ENCODE measurements around the gene ZNF101. TPM values are rescaled to one million over a fixed set of nuclear protein-coding genes. Genes with fewer than 3 reads are reported as not detected.

Gene ZNF101
- total RNA-seq, 1 donor from 2014 or later: 16.2 TPM

DNA sequence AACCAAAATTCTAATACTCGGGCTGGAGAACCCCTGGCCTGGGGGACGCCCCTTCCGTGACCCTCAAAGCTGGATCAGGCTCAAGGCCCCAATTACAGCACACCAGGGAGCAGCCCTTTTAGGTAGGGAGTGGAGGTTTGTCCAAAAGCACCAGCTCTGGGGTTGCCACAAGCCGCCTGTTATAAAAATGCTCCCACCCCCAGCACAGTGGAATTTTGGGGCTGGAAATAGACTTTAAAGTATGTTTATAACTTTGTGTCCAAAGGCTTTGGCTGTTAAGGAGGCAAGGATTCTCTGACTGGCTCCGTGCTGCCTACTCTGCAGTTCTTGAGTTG is 24.6 kb upstream of the ZNF101 start:
- Mint-ChIP-seq H3K36me3 (ENCODE audit: low read depth) (no peaks in the 10 kb centered on the region), H3K9me3 (no peaks in the 10 kb centered on the region), H3K27me3 (ENCODE audit: low read depth) (peaks cover 3% of the 10 kb centered on the region)

DNA sequence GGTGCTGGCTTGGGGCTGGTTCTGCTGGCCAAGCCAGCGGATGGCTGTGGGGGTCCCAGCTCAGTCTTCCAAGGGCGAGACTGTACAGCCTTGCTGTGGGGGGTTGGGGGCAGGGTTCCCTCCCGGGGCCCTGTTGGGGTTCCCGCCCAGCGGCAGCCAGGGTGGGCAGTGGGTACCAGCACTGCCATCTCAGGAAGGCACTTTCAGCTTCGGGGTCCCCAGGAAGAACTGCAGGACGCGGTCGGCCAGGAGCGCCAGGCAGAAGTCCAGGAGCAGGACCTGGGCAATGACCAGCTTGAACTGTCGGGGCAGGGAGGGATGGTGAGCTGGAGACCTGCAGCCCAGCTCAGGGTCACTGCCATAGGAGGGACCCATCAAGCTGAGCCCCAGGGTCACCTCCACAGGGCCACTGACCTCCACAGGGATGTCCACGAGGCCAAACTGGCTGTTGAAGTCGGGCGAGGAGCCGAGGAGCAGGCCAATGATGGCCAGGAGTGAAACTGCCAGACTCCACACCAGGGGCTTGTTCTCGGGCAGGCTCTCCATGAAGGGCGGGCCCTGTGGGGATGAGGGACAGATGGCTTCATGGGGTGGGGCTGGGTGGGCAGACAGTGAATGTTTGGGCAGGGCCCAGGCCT is 23.3 kb upstream of the ZNF101 start:
- Mint-ChIP-seq H3K36me3 (ENCODE audit: low read depth) (peaks cover 2% of the 10 kb centered on the region), H3K4me1 (peaks cover 17% of the 10 kb centered on the region), H3K27ac (ENCODE audit: unreplicated experiment) (no peak overlapping the region), H3K4me3 (no peak overlapping the region), H3K27me3 (ENCODE audit: low read depth) (peaks cover 3% of the 10 kb centered on the region), H3K9me3 (no peaks in the 10 kb centered on the region)
- no peak for DNase-seq (ENCODE audit: low read depth, low spot score)
- TF ChIP-seq, protein P1, sequence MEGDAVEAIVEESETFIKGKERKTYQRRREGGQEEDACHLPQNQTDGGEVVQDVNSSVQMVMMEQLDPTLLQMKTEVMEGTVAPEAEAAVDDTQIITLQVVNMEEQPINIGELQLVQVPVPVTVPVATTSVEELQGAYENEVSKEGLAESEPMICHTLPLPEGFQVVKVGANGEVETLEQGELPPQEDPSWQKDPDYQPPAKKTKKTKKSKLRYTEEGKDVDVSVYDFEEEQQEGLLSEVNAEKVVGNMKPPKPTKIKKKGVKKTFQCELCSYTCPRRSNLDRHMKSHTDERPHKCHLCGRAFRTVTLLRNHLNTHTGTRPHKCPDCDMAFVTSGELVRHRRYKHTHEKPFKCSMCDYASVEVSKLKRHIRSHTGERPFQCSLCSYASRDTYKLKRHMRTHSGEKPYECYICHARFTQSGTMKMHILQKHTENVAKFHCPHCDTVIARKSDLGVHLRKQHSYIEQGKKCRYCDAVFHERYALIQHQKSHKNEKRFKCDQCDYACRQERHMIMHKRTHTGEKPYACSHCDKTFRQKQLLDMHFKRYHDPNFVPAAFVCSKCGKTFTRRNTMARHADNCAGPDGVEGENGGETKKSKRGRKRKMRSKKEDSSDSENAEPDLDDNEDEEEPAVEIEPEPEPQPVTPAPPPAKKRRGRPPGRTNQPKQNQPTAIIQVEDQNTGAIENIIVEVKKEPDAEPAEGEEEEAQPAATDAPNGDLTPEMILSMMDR (conservative IDR thresholded peaks at IDR 0.05): no peak

More for the DNA sequence above, 24.6 kb upstream of the ZNF101 start:
- TF ChIP-seq, protein P1 (conservative IDR thresholded peaks at IDR 0.05): no peak
- Mint-ChIP-seq H3K4me1 (peaks cover 17% of the 10 kb centered on the region), H3K27ac (ENCODE audit: unreplicated experiment) (peak overlapping the region; percentile 94), H3K4me3 (peak overlapping the region; percentile 94)
- DNase-seq (ENCODE audit: low read depth, low spot score): no peak

DNA sequence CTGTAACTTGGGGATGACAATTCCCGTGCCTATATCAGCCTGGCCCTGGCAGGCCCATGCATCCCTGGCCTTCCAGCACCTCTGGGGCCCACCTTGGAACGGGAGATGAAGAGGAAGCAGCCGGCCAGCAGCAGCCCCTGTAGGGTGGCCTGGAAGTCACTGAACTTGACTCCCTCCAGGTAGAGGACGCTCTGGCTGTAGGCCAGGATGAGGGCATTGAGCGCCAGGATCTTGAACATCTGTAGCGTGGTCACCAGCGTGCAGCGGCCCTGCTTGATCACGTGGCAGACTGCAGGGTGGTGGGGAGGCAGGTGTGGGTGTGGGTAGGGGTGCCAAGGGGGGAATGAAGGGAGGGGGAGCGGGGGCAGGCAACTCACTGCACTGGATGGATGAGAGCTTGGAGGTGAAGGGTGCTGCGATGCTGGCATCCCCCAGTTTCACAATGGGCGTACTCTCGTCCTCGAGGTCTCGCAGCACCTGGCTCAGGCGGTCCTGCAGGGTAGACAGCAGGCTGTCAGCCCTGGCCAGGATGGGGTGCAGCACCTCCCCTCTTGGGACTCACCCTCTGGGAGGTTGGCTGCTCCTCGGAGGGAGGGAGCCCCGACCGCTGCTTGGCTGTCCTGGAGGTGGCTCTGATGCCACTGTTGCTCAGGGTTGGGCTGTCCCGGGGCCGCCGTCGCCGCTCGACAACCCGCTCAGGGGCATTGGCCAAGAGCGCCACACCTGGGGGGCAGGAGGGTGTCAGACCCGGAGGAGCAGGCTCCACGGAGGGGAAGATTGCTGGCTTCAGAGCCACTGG is 21.4 kb upstream of the ZNF101 start:
- no peak overlapping the region for H3K4me3 Mint-ChIP-seq
- H3K9me3 Mint-ChIP-seq: no peaks in the 10 kb centered on the region
- H3K27me3 Mint-ChIP-seq (ENCODE audit: low read depth): peaks cover 3% of the 10 kb centered on the region
- H3K27ac Mint-ChIP-seq (ENCODE audit: unreplicated experiment): no peak overlapping the region
- peaks cover 13% of the 10 kb centered on the region for H3K4me1 Mint-ChIP-seq
- TF ChIP-seq, protein P1 (conservative IDR thresholded peaks at IDR 0.05): no peak
- peaks cover 2% of the 10 kb centered on the region for H3K36me3 Mint-ChIP-seq (ENCODE audit: low read depth)
- no peak for DNase-seq (ENCODE audit: low read depth, low spot score)

DNA sequence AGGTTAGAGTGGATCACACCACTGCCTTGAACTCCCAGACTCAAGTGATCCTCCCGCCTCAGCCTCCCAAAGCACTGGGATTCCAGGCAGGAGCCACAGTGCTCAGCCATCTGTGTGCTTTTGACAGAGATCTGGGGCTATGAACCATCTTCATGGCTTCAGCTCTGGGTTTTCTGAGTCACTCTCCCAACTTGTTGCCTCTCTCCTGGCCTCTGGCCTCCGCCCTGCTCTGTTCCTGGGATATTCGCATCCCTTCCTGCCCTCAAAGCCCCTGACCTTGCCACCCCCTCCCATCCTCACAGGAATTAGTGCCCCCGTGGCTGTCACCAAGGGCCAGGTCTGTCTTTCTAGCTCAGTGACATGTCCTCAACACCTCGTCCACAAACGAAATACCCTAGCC is 19.5 kb upstream of the ZNF101 start:
- Mint-ChIP-seq H3K9me3 (no peaks in the 10 kb centered on the region), H3K4me1 (no peaks in the 10 kb centered on the region), H3K27me3 (ENCODE audit: low read depth) (no peaks in the 10 kb centered on the region), H3K4me3 (peak overlapping the region; percentile 24), H3K36me3 (ENCODE audit: low read depth) (peaks cover 11% of the 10 kb centered on the region), H3K27ac (ENCODE audit: unreplicated experiment) (no peak overlapping the region)
- no peak for DNase-seq (ENCODE audit: low read depth, low spot score)
- TF ChIP-seq, protein P1 (conservative IDR thresholded peaks at IDR 0.05): no peak

DNA sequence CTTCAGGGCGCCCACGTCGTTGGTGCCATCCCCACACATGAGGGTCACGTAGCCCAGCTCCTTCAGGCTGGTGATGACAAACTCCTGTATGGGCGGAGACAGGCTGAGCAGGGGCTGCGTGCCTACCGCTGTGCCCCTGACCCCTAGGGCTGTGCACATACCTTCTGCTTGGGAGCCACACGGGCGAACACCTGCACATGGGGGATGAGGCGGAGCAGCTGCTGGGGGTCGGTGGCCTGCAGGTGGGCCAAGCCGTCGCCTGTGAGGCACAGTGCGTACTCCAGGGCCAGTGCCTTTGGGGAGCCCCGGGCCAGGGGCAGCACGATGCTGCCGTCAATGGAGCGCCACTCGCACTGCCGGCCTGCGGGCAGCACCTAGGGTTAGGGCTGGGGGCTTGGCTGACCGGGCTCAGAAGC is 19.1 kb upstream of the ZNF101 start:
- Mint-ChIP-seq H3K4me3 (no peak overlapping the region), H3K27me3 (ENCODE audit: low read depth) (no peaks in the 10 kb centered on the region), H3K36me3 (ENCODE audit: low read depth) (peaks cover 11% of the 10 kb centered on the region), H3K27ac (ENCODE audit: unreplicated experiment) (no peak overlapping the region), H3K4me1 (no peaks in the 10 kb centered on the region), H3K9me3 (no peaks in the 10 kb centered on the region)
- TF ChIP-seq, protein P1 (conservative IDR thresholded peaks at IDR 0.05): no peak
- no peak for DNase-seq (ENCODE audit: low read depth, low spot score)

Data from neural crest cell (in vitro differentiated cells).